Stomach (tissue), 9 donors: ENCODE data around the gene ARID3B. TPM values are rescaled to one million over a fixed set of nuclear protein-coding genes. Genes with fewer than 3 reads are reported as not detected.

Experiments
- DNase-seq, 2 donors: peaks; one replicate each; pipeline versions ENCODE4 v3.0.0 to v3.0.0-alpha.2; 2013 to 2019
- H3K27ac ChIP-seq, 5 donors: fragments of 200-600 bp in 4 of 5; sonication (generic) in 4 of 5; one replicate each; pipeline ENCODE4 v1.5.1; 2013 to 2019; ENCODE audit warnings: mild to moderate bottlenecking in 1 of 5, moderate library complexity in 1 of 5
- H3K27me3 ChIP-seq, 3 donors: fragments of 200-600 bp; sonication (generic); one replicate each; pipeline ENCODE4 v1.5.1; 2017 to 2019; ENCODE audit warnings: mixed run types in 1 of 3
- H3K36me3 ChIP-seq, 4 donors: fragments of 200-600 bp; sonication (generic); 1 replicate in 3 of 4; 2 replicates in 1 of 4; pipeline ENCODE4 v1.5.1; 2016 to 2019
- H3K4me1 ChIP-seq, 4 donors: fragments of 200-600 bp; sonication (generic); one replicate each; pipeline ENCODE4 v1.5.1; 2016 to 2019
- H3K4me3 ChIP-seq, 4 donors: fragments of 200-600 bp; sonication (generic) in 3 of 4; one replicate each; pipeline ENCODE4 v1.5.1; 2016 to 2019; ENCODE audit warnings: mild to moderate bottlenecking in 1 of 4
- H3K9me3 ChIP-seq, 4 donors: fragments of 200-600 bp; sonication (generic); one replicate each; pipeline ENCODE4 v1.5.1; 2016 to 2019
- CTCF ChIP-seq, 7 experiments: fragments of 450-650 bp in 4 of 7; fragments of 200-600 bp in 3 of 7; sonication (generic) in 3 of 7; IDR thresholded peaks; one replicate each; pipeline ENCODE4 v1.5.1; 2016 to 2019; ENCODE audit warnings: antibody characterized with exemption in 7 of 7, control low read depth in 2 of 7, mild to moderate bottlenecking in 1 of 7
- EP300 ChIP-seq: sonication (generic); formaldehyde crosslinking; IDR thresholded peaks from one replicate; pipeline ENCODE4 v1.6.1; 2017; ENCODE audit warnings: antibody characterized with exemption
- POLR2A ChIP-seq, 4 donors: fragments of 450-650 bp; IDR thresholded peaks; one replicate each; pipeline ENCODE4 v1.6.1; 2016; ENCODE audit warnings: antibody characterized with exemption in 4 of 4, control low read depth in 2 of 4, mild to moderate bottlenecking in 1 of 4, moderate library complexity in 1 of 4
- POLR2AphosphoS5 ChIP-seq, 3 donors: sonication (generic); formaldehyde crosslinking; IDR thresholded peaks; one replicate each; pipeline ENCODE4 v1.6.1; 2016; ENCODE audit warnings: antibody characterized with exemption in 3 of 3
- WGBS, 5 donors: extraction: QIAGEN DNeasy Blood & Tissue Kit in 3 of 5; methylation state at CpG; one replicate each; pipeline versions ENCODE4 v1.1.5 to v1.1.7; 2013 to 2018; 5-methylcytosine and 5-hydroxymethylcytosine counted together
- intact Hi-C: fragments of 100-400 bp; cut with DNase I; formaldehyde crosslinking; loops from one replicate; pipeline ENCODE4 v1.15.1; 2023; ENCODE audit warnings: low total_unique reads
- polyA plus RNA-seq, 3 donors: library from polyadenylated mRNA; stranded (reverse); fragments of 200-250 nt; gene quantifications; one replicate each; pipeline ENCODE4 v1.2.3, GENCODE V29; 2013
- total RNA-seq, 5 donors: library from RNA; depleted of rRNA; stranded (reverse); fragments of >200 nt; gene quantifications; one replicate each; pipeline versions ENCODE4 v1.1.0 to v1.2.3, GENCODE V29; 2014 to 2016
- donor health status: healthy with polysubstance abuse.
- donor health status: Bipolar disorder and iron deficiency.
- donor health status: healthy.

The ARID3B gene
- total and polyA plus RNA-seq, 8 donors, result 2.2 to 25.2 (median 5.1) TPM

DNA sequence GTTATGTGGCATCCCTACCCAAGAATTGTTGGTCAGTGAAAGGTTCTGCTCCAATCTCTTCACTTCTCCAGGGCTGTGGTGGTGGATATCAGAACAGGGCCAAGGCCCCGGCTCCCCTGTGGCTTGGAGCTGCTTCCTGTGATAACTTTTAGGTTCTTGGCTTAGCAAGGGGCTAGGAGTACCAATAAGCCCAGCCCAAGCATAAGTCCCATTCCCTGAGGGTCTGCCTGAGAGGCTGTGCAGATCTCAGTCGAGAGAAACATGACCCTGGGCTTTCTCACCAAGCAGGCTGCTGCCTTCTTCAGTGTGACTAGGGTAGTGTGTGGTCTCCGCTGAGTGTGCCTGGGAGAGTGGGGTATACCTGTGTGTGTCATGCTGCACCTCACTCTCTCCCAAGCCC lies 81.7 kb downstream of the ARID3B start:
- Histone ChIP-seq H3K4me3 (no peak overlapping the region), H3K9me3 (no peaks in the 10 kb centered on the region), H3K27me3 (no peaks in the 10 kb centered on the region), H3K36me3 (peaks cover 87 to 97% (median 92%) of the 10 kb centered on the region in 4 donors), H3K4me1 (peaks cover 21 to 56% (median 41%) of the 10 kb centered on the region in 4 donors), H3K27ac (no peak overlapping the region)
- no peak for DNase-seq
- TF ChIP-seq POLR2A (IDR thresholded peaks at IDR 0.05) (no peak), EP300 (no peak), CTCF (IDR thresholded peaks at IDR 0.05) (no peak), POLR2AphosphoS5 (IDR thresholded peaks at IDR 0.05) (no peak)
- intact Hi-C loops, result no loop called here
- 74 to 94% (median 87%) methylated on average over 3 of the region's 3 CpGs for WGBS, 5 donors

- H3K4me3 ChIP-seq, result no peak overlapping the region
- H3K9me3 ChIP-seq, result no peaks in the 10 kb centered on the region
- no peaks in the 10 kb centered on the region for H3K27me3 ChIP-seq
- DNase-seq, result no peak
- TF ChIP-seq CTCF (IDR thresholded peaks at IDR 0.05), result no peak
- no peak for TF ChIP-seq EP300
- TF ChIP-seq POLR2A (IDR thresholded peaks at IDR 0.05), result no peak
- TF ChIP-seq POLR2AphosphoS5 (IDR thresholded peaks at IDR 0.05), result no peak
- WGBS, 5 donors, result 57 to 80% (median 61%) methylated on average over 6 to 7 of the region's 7 CpGs
- intact Hi-C loops, result no loop called here
- H3K4me1 ChIP-seq, result peaks cover 11 to 42% (median 28%) of the 10 kb centered on the region in 4 donors
- H3K27ac ChIP-seq, result no peak overlapping the region
- peaks cover 99 to 100% (median 100%) of the 10 kb centered on the region in 4 donors for H3K36me3 ChIP-seq
Measured at GRCh38 chr15:74624020-74624602, 83.1 kb downstream of the ARID3B start.

DNA sequence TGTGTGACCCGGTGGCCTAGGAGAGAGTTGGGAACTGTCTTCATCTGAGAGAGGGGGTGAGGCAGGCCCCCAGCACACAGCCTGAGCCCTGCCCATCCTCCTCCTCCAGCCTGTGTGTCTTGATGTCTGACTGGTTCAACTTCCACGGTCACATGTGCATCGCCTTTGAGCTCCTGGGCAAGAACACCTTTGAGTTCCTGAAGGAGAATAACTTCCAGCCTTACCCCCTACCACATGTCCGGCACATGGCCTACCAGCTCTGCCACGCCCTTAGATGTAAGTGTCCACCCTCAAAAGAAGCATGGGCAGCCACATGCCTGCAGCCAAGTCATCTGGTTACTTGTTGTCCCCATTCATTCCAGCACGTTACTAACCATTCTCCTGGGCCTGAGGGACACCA lies 84.7 kb downstream of the ARID3B start:
- H3K4me1 ChIP-seq, result peaks cover 6 to 27% (median 14%) of the 10 kb centered on the region in 4 donors
- H3K4me3 ChIP-seq, result no peak overlapping the region
- no peak for TF ChIP-seq POLR2AphosphoS5 (IDR thresholded peaks at IDR 0.05)
- H3K36me3 ChIP-seq, result peaks cover 98 to 100% (median 100%) of the 10 kb centered on the region in 4 donors
- no peaks in the 10 kb centered on the region for H3K27me3 ChIP-seq
- WGBS, 5 donors, result 82 to 86% (median 84%) methylated on average over 6 of the region's 6 CpGs
- no peaks in the 10 kb centered on the region for H3K9me3 ChIP-seq
- H3K27ac ChIP-seq, result no peak overlapping the region
- intact Hi-C loops, result loop anchor here (5.0 kb wide), 1 partner anchor 137 kb away; no protein-coding TSS in a partner anchor
- no peak for DNase-seq

DNA sequence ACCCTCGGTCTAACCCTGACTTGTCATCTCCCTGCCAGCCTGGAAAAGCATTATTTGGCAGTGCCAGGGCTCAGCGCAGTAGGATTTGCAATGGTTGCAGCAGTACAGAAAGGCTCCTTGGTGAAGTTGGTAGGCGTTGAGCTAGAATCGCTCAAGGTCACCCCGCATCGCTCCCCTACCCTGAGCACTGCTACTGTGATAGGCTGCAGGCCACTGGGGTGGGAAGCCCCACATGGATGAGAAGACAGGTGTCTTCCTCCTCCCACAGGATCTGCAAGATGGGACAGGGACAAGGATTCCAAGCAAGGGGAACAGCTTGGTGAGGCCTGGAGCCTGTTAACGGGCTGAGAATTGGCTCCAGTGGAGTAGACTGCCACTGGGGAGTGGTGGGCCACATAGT lies 85.3 kb downstream of the ARID3B start:
- Histone ChIP-seq H3K9me3 (no peaks in the 10 kb centered on the region), H3K4me1 (peaks cover 0 to 20% (median 8%) of the 10 kb centered on the region in 4 donors), H3K4me3 (no peak overlapping the region), H3K27me3 (no peaks in the 10 kb centered on the region), H3K36me3 (peaks cover 98 to 100% (median 100%) of the 10 kb centered on the region in 4 donors), H3K27ac (no peak overlapping the region)
- WGBS, 5 donors, result 90 to 96% (median 95%) methylated on average over 7 of the region's 7 CpGs
- TF ChIP-seq EP300, result no peak
- no peak for TF ChIP-seq CTCF (IDR thresholded peaks at IDR 0.05)
- TF ChIP-seq POLR2A (IDR thresholded peaks at IDR 0.05), result no peak
- no peak for TF ChIP-seq POLR2AphosphoS5 (IDR thresholded peaks at IDR 0.05)
- no peak for DNase-seq
- intact Hi-C loops, result loop anchor here (5.0 kb wide), 1 partner anchor 136 kb away; no protein-coding TSS in a partner anchor
